Endometrial microvascular endothelial cells (primary cell): ENCODE data around the gene LRRN2. TPM values are rescaled to one million over a fixed set of nuclear protein-coding genes. Genes with fewer than 3 reads are reported as not detected.
"Not testable (repeated sequence)": the region's sequence is repeated elsewhere in the genome, so short reads cannot be mapped to it uniquely, and the experiment has no call there.

ENCODE experiments used
- in situ Hi-C: cut with HindIII; loops from 2 replicates; pipeline ENCODE4 v1.10.0; 2017; ENCODE audit warnings: low sequenced_read_pairs, low pct_unique_long_range_greater_than_20kb; ENCODE audit errors: inconsistent ontology term
- total RNA-seq: library from RNA; depleted of rRNA; stranded (reverse); fragments of >200 nt; gene quantifications from one replicate; pipeline ENCODE4 v1.2.3, GENCODE V29; 2015; ENCODE audit errors: inconsistent ontology term

Gene LRRN2
- total RNA-seq, 1 donor from 2014 or later: not detected

GRCh38 chr1:204571631-204572030, 113.9 kb downstream of the LRRN2 start:
- in situ Hi-C loops: no loop called here

- in situ Hi-C loops: no loop called here
These were observed 114.4 kb downstream of the LRRN2 start for GRCh38 chr1:204571128-204571527.

GRCh38 chr1:204570021-204570420, 115.5 kb downstream of the LRRN2 start:
- in situ Hi-C loops: not testable (repeated sequence)

- in situ Hi-C loops: no loop called here
These were observed 116.1 kb downstream of the LRRN2 start for GRCh38 chr1:204569478-204569877.

- in situ Hi-C loops: no loop called here
These were observed 116.8 kb downstream of the LRRN2 start for GRCh38 chr1:204568576-204569315.

Other genes starting within 250 kb of the LRRN2 start
- 14.9 TPM for gene PIK3C2B, start 190.9 kb downstream of the LRRN2 start, total RNA-seq
- gene MDM4, start 169.3 kb downstream of the LRRN2 start, total RNA-seq: 13.8 TPM
- not detected for gene NFASC, start 185.1 kb upstream of the LRRN2 start, total RNA-seq